ENCODE data around the gene ZNF483.

ZNF483 gene

DNA sequence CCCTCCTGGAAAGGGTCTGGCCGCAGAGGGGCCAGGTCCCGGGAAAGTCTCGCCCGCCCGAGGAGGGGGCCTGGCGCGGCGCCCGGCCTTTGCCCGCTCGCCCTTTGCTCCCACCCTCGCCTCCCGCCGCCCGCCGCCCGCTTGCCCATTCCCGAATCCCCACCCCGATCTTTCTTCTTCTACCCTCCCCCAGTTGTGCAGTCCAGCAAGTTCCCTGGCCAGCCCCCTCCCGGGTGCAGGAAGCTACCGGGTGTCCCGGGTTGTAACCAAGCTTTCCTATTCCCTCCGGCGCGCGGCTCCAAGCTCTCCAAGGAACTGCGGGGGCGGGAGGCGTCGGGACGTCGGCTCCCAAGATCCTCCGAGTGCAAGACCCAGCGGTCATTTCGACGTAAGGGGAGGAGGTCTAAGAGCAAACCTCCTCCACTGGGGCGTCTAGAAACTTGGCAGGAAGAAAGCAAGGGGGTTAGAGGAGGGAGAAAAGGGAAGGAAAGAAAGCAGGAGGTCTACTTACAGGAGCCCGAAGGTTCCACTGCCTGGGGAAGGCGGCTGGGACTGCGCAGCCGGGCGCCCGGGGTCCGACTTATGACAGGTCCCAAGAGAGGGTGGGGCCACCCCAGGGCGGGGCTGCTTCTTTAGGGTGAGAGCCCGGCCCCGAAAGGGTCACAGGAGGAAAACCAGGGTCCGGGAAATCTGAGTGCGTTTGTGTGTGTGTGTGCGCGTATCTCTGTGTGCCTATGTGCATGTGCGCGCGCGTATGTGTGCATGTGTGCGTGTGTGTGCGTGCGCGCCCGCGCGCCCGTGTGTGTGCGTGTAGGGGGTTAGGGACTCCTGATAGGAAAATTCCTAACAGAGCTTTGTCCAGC lies 74.3 kb downstream of the ZNF483 start, which contains the start of gene PTGR1:
PTGR1 (minus strand) TSS at position 556 of the 863 bp plus-strand sequence. CDS start 2,225 bp downstream, outside the sequence.
- peak within 1 kb of the TSS; percentile 74 for H3K4me3 ChIP-seq (ENCODE audit: insufficient read length, low read depth)
- no peak for TF ChIP-seq YY1 (IDR thresholded peaks at IDR 0.05; ENCODE audit: insufficient read depth, insufficient read length)
- no peak for TF ChIP-seq ZNF274 (IDR thresholded peaks at IDR 0.05; ENCODE audit: low read depth, low read length)
- no peak for TF ChIP-seq SUZ12 (IDR thresholded peaks at IDR 0.05; ENCODE audit: extremely low read depth, insufficient read depth, insufficient read length)
- peak; percentile 77 for DNase-seq (ENCODE audit: low read depth, low spot score)
- no peaks in the 10 kb centered on the region for H3K27me3 ChIP-seq (ENCODE audit: insufficient read depth, insufficient read length)
- no peaks in the 10 kb centered on the region for H3K9me3 ChIP-seq (ENCODE audit: insufficient read depth, low read length)
- H3K4me1 ChIP-seq (ENCODE audit: insufficient read depth, insufficient read length) = no peaks in the 10 kb centered on the region
- peaks cover 26% of the 10 kb centered on the region for H3K36me3 ChIP-seq (ENCODE audit: insufficient read depth, insufficient read length, low read length)
- peak within 1 kb of the TSS; percentile 87 for H3K9ac ChIP-seq (ENCODE audit: insufficient read length, low read depth)

GRCh38 chr9:111599955-111600343 lies 75.0 kb downstream of the ZNF483 start:
- Histone ChIP-seq H3K4me1 (ENCODE audit: insufficient read depth, insufficient read length) (no peaks in the 10 kb centered on the region), H3K36me3 (ENCODE audit: insufficient read depth, insufficient read length, low read length) (peaks cover 21% of the 10 kb centered on the region)
- no peak for DNase-seq (ENCODE audit: low read depth, low spot score)

DNA sequence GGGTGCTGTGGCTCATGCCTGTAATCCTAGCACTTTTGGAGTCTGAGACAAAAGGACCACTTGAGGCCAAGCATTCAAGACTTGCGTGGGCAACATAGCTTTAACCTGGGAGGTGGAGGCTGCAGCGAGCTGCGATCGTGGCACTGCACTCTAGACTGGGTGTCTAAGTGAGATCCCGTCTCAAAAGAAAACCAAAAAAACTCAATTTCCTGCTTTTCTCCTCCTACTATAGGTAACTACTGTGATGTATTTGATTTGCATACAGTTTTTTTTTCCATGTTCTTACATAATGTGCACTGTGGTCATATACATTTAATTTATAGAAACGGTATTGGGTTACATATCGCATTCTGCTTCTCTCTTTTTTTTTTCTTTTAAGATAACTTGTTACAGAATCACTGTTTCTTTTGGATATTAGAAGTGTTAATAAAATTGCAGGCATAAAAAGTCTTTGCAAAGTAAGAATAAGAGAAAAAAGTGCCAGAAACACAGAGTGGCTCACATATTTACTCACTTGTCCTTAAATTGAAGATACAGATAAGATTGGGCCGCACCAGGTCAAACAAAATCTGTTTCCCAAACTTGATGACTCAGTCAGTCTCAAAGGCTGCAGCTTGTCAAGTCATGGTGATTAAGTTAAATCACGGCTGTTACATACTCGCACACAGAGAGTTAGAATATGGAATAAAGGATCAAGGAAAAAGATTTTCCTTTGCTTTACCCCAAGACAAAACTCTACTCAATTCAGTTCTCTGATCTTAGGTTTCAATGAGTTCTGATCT lies 76.4 kb downstream of the ZNF483 start:
- no peak for DNase-seq (ENCODE audit: low read depth, low spot score)
- Histone ChIP-seq H3K4me1 (ENCODE audit: insufficient read depth, insufficient read length) (no peaks in the 10 kb centered on the region), H3K36me3 (ENCODE audit: insufficient read depth, insufficient read length, low read length) (peaks cover 9% of the 10 kb centered on the region), H3K9me3 (ENCODE audit: insufficient read depth, low read length) (no peaks in the 10 kb centered on the region), H3K9ac (ENCODE audit: insufficient read length, low read depth) (no peak overlapping the region), H3K4me3 (ENCODE audit: insufficient read length, low read depth) (no peak overlapping the region), H3K27me3 (ENCODE audit: insufficient read depth, insufficient read length) (no peaks in the 10 kb centered on the region)
- TF ChIP-seq YY1 (IDR thresholded peaks at IDR 0.05; ENCODE audit: insufficient read depth, insufficient read length) (no peak), SUZ12 (IDR thresholded peaks at IDR 0.05; ENCODE audit: extremely low read depth, insufficient read depth, insufficient read length) (no peak), ZNF274 (IDR thresholded peaks at IDR 0.05; ENCODE audit: low read depth, low read length) (no peak)

More at GRCh38 chr9:111599955-111600343, 75.0 kb downstream of the ZNF483 start:
- H3K4me3 ChIP-seq (ENCODE audit: insufficient read length, low read depth) = peak overlapping the region; percentile 74
- H3K9me3 ChIP-seq (ENCODE audit: insufficient read depth, low read length) = no peaks in the 10 kb centered on the region
- no peak for TF ChIP-seq ZNF274 (IDR thresholded peaks at IDR 0.05; ENCODE audit: low read depth, low read length)
- TF ChIP-seq SUZ12 (IDR thresholded peaks at IDR 0.05; ENCODE audit: extremely low read depth, insufficient read depth, insufficient read length) = no peak
- no peak for TF ChIP-seq YY1 (IDR thresholded peaks at IDR 0.05; ENCODE audit: insufficient read depth, insufficient read length)
- H3K9ac ChIP-seq (ENCODE audit: insufficient read length, low read depth) = peak overlapping the region; percentile 87
- no peaks in the 10 kb centered on the region for H3K27me3 ChIP-seq (ENCODE audit: insufficient read depth, insufficient read length)

- no peak for DNase-seq (ENCODE audit: low read depth, low spot score)
- no peaks in the 10 kb centered on the region for H3K4me1 ChIP-seq (ENCODE audit: insufficient read depth, insufficient read length)
Measured at GRCh38 chr9:111603041-111603440, 78.1 kb downstream of the ZNF483 start.

GRCh38 chr9:111604054-111604615 lies 79.2 kb downstream of the ZNF483 start:
- H3K9me3 ChIP-seq (ENCODE audit: insufficient read depth, low read length) = no peaks in the 10 kb centered on the region

More at GRCh38 chr9:111603041-111603440, 78.1 kb downstream of the ZNF483 start:
- Histone ChIP-seq H3K27me3 (ENCODE audit: insufficient read depth, insufficient read length) (no peaks in the 10 kb centered on the region), H3K9me3 (ENCODE audit: insufficient read depth, low read length) (no peaks in the 10 kb centered on the region), H3K36me3 (ENCODE audit: insufficient read depth, insufficient read length, low read length) (no peaks in the 10 kb centered on the region), H3K4me3 (ENCODE audit: insufficient read length, low read depth) (no peak overlapping the region), H3K9ac (ENCODE audit: insufficient read length, low read depth) (no peak overlapping the region)
- TF ChIP-seq SUZ12 (IDR thresholded peaks at IDR 0.05; ENCODE audit: extremely low read depth, insufficient read depth, insufficient read length) (no peak), YY1 (IDR thresholded peaks at IDR 0.05; ENCODE audit: insufficient read depth, insufficient read length) (no peak), ZNF274 (IDR thresholded peaks at IDR 0.05; ENCODE audit: low read depth, low read length) (no peak)

DNA sequence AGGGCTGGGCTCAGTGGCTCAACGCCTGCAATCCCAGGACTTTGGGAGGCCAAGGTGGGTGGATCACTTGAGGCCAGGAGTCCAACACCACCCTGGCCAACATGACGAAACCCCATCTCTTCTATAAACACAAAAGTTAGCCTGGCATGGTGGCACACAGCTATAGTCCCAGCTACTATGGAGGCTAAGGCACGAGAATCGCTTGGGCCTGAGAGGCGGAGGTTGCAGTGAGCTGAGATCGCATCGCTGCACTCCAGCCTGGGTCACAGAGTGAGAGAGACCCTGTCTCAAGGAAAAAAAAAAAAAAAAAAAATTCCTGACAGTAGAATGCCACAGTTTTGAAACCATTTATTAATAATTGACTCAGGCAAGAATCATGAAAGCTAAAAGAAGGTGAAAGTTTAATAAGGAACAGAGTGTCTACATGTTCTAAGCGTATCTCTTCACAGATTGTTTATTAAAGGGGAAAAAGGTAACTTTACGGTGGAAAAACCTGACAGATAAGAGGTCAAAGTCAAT lies 80.1 kb downstream of the ZNF483 start:
- no peak overlapping the region for H3K4me3 ChIP-seq (ENCODE audit: insufficient read length, low read depth)
- no peak for DNase-seq (ENCODE audit: low read depth, low spot score)
- H3K4me1 ChIP-seq (ENCODE audit: insufficient read depth, insufficient read length) = no peaks in the 10 kb centered on the region
- H3K27me3 ChIP-seq (ENCODE audit: insufficient read depth, insufficient read length) = no peaks in the 10 kb centered on the region
- H3K9ac ChIP-seq (ENCODE audit: insufficient read length, low read depth) = no peak overlapping the region
- no peak for TF ChIP-seq YY1 (IDR thresholded peaks at IDR 0.05; ENCODE audit: insufficient read depth, insufficient read length)
- TF ChIP-seq ZNF274 (IDR thresholded peaks at IDR 0.05; ENCODE audit: low read depth, low read length) = no peak
- no peak for TF ChIP-seq SUZ12 (IDR thresholded peaks at IDR 0.05; ENCODE audit: extremely low read depth, insufficient read depth, insufficient read length)
- no peaks in the 10 kb centered on the region for H3K36me3 ChIP-seq (ENCODE audit: insufficient read depth, insufficient read length, low read length)
- no peaks in the 10 kb centered on the region for H3K9me3 ChIP-seq (ENCODE audit: insufficient read depth, low read length)

More at GRCh38 chr9:111604054-111604615, 79.2 kb downstream of the ZNF483 start:
- no peaks in the 10 kb centered on the region for H3K4me1 ChIP-seq (ENCODE audit: insufficient read depth, insufficient read length)
- H3K9ac ChIP-seq (ENCODE audit: insufficient read length, low read depth) = no peak overlapping the region
- DNase-seq (ENCODE audit: low read depth, low spot score) = no peak
- no peaks in the 10 kb centered on the region for H3K36me3 ChIP-seq (ENCODE audit: insufficient read depth, insufficient read length, low read length)
- no peaks in the 10 kb centered on the region for H3K27me3 ChIP-seq (ENCODE audit: insufficient read depth, insufficient read length)
- no peak overlapping the region for H3K4me3 ChIP-seq (ENCODE audit: insufficient read length, low read depth)
- no peak for TF ChIP-seq ZNF274 (IDR thresholded peaks at IDR 0.05; ENCODE audit: low read depth, low read length)
- no peak for TF ChIP-seq SUZ12 (IDR thresholded peaks at IDR 0.05; ENCODE audit: extremely low read depth, insufficient read depth, insufficient read length)
- TF ChIP-seq YY1 (IDR thresholded peaks at IDR 0.05; ENCODE audit: insufficient read depth, insufficient read length) = no peak
